ENCODE results near the gene DDX39A. TPM values are rescaled to one million over a fixed set of nuclear protein-coding genes. Genes with fewer than 3 reads are reported as not detected.

The DDX39A gene
- total and polyA plus RNA-seq, 2 of the 8 experiments (the other 6 are each of a cell fraction or from before 2014, with no cell fraction given) = 139 TPM

DNA sequence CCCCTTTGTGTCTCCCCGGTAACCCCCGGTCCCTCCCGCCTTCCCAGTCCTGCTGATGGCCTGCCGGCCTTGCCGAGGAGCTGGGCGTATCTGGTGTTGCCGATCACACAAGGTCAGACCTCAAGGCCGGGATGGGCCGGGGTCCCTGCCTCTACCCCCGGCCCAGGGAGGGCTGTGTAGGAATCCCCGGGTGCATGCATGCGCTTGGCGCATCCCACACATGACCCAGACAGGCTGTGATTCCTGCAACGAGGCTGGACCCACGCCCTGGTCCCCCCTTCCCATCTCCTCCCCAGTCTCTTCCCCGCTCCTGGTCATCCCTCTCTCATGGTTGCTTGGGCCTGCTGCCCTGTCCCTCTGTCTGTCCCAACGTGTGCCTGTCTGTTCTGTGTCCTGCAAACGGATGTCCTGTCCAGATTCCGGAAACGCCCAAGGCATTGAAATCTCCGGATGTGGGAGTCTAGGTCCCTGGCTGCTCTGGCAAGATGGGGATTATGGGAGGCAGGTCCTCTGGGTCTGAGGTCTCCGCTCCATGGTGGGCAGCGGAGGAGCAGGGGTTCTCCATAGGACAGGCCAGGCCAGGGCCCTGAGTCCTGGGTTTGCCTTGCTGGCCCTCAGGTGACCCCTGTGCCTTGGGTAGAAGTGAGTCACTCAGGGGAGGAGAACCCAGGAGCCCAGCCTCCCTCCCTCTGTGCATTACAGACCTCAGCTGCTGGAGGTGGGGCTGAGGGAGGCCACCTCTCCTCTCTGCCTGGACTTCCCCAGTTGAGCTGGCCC, 15.6 kb upstream of the DDX39A start:
- no peak overlapping the region for H4K8ac ChIP-seq (ENCODE audit: extremely low read depth, insufficient read depth, low read length)
- H3K4me2 ChIP-seq (ENCODE audit: insufficient read depth in 1 of 2, low read depth in 2 of 2, low read length in 2 of 2) = peak overlapping the region; percentile 72 to 97; a peak in 3 of 4 replicates
- ChIA-PET POLR2A (ENCODE audit: partially characterized antibody) (interaction anchor here (1.5 to 1.8 kb wide), 2 partner anchors 15 to 61 kb away, joined by 3 to 5 read pairs; partner anchors contain the start of gene GIPC1), CTCF (ENCODE audit: partially characterized antibody) (interaction anchor here (1.0 to 1.2 kb wide), 3 partner anchors 45 to 53 kb away, joined by 3 to 4 read pairs (median 3); no protein-coding TSS in a partner anchor)
- no peaks in the 10 kb centered on the region; the same call in 1 of the 2 replicates for H3K23me2 ChIP-seq (ENCODE audit: low read depth, low read length)
- H3K4me3 ChIP-seq (ENCODE audit: extremely low read depth in 1 of 4, insufficient read depth in 2 of 4, low read depth in 3 of 4, low read length in 4 of 4) = peak overlapping the region in 1 of 4 experiments; percentile 96; a peak in 1 of 8 replicates
- H3K9ac ChIP-seq (replicated peaks in 1 of 4; ENCODE audit: extremely low read depth in 1 of 4, low read depth in 3 of 4, low read length in 3 of 4) = no peak overlapping the region
- no peak overlapping the region for H3K56ac ChIP-seq (replicated peaks; ENCODE audit: insufficient read length, low read depth, low read length)
- H3K4me1 ChIP-seq (replicated peaks in 1 of 4; ENCODE audit: control insufficient read depth in 3 of 4, insufficient read depth in 4 of 4, low read length in 3 of 4) = peaks cover 0 to 11% (median 3%) of the 10 kb centered on the region in 4 experiments; a peak in 5 of 7 replicates
- H2AFZ ChIP-seq (ENCODE audit: low read length) = no peak overlapping the region
- no peak for DNase-seq (ENCODE audit: low read depth in 1 of 2, low spot score in 2 of 2)
- H3K27me3 ChIP-seq (replicated peaks in 1 of 4; ENCODE audit: control insufficient read depth in 3 of 4, extremely low read depth in 1 of 4, insufficient read depth in 3 of 4, low read length in 3 of 4) = no peaks in the 10 kb centered on the region; a peak in 1 of 7 replicates
- no peak overlapping the region for H2BK120ac ChIP-seq (replicated peaks; ENCODE audit: low read depth, low read length)
- WGBS, 2 experiments (ENCODE audit: extremely low coverage in 1 of 2, insufficient coverage in 1 of 2, insufficient read length in 1 of 2, insufficient replicate concordance in 2 of 2, low coverage in 1 of 2, low lambda C conversion rate in 2 of 2, missing lambda C conversion rate in 1 of 2) = 77% methylated on average over 23 of the region's 23 CpGs; no CpG with 5 or more reads in 1 of the 2 experiments
- H2BK5ac ChIP-seq (ENCODE audit: low read depth, low read length) = no peak overlapping the region
- peaks cover 13% of the 10 kb centered on the region for H3K79me1 ChIP-seq (ENCODE audit: low read depth, low read length)
- no peak overlapping the region for H2AK5ac ChIP-seq (ENCODE audit: low read depth, low read length)
- H3K18ac ChIP-seq (ENCODE audit: extremely low read depth, low read length) = no peak overlapping the region
- no peak overlapping the region for H3K4ac ChIP-seq (replicated peaks; ENCODE audit: insufficient read length, low read depth, low read length)
- H4K91ac ChIP-seq (replicated peaks; ENCODE audit: insufficient read length, low read length) = no peak overlapping the region
- no peaks in the 10 kb centered on the region; a peak in 2 of 8 replicates for H3K36me3 ChIP-seq (ENCODE audit: control insufficient read depth in 2 of 4, insufficient read depth in 4 of 4, low read length in 3 of 4)
- no peak overlapping the region for H2BK20ac ChIP-seq (ENCODE audit: low read length)
- no peak overlapping the region for H3K14ac ChIP-seq (ENCODE audit: insufficient read length)
- peaks cover 0 to 42% of the 10 kb centered on the region in 2 experiments; a peak in 2 of 4 replicates for H3K79me2 ChIP-seq (ENCODE audit: control insufficient read depth in 1 of 2, insufficient read depth in 2 of 2, low read length in 2 of 2)
- FAIRE-seq = no peak
- H3K9me3 ChIP-seq (ENCODE audit: insufficient read depth in 2 of 2, low read depth in 1 of 2, low read length in 1 of 2) = no peaks in the 10 kb centered on the region
- H4K5ac ChIP-seq (ENCODE audit: insufficient read length, low read depth, low read length) = no peak overlapping the region
- no peak overlapping the region for H2BK12ac ChIP-seq (ENCODE audit: low read depth, low read length)
- no peak overlapping the region for H2BK15ac ChIP-seq (ENCODE audit: low read length)
- H3K23ac ChIP-seq (ENCODE audit: insufficient read length) = no peak overlapping the region
- H3K27ac ChIP-seq (ENCODE audit: low read depth, low read length) = no peak overlapping the region
- H4K20me1 ChIP-seq (replicated peaks in 1 of 2; ENCODE audit: control insufficient read depth in 1 of 2, insufficient read depth in 2 of 2, low read length in 2 of 2) = peaks cover 7 to 10% of the 10 kb centered on the region in 2 experiments
- TF ChIP-seq ATF3 (IDR thresholded peaks at IDR 0.05; ENCODE audit: insufficient read depth, low read depth, low read length) (no peak), RFX5 (IDR thresholded peaks at IDR 0.05; ENCODE audit: borderline replicate concordance, low read depth, low read length) (no peak), YY1 (IDR thresholded peaks at IDR 0.05; ENCODE audit: low read depth, low read length) (no peak), TEAD4 (IDR thresholded peaks at IDR 0.05; ENCODE audit: low read depth, low read length) (no peak), BRCA1 (IDR thresholded peaks at IDR 0.05; ENCODE audit: low read depth, low read length) (no peak), FOSL1 (IDR thresholded peaks at IDR 0.05; ENCODE audit: insufficient read depth, low read depth, low read length) (no peak)

All from H1 (cell line).